Progenitor cell of endocrine pancreas (in vitro differentiated cells): Measurements from ENCODE around the gene ATP10D. TPM values are rescaled to one million over a fixed set of nuclear protein-coding genes. Genes with fewer than 3 reads are reported as not detected.
"Not testable (repeated sequence)": the region's sequence is repeated elsewhere in the genome, so short reads cannot be mapped to it uniquely, and the experiment has no call there.

Experiments used
- DNase-seq: peaks from one replicate; pipeline ENCODE4 v3.0.0; 2021; ENCODE audit warnings: low spot score; ENCODE audit not compliant: unreplicated experiment
- H3K27ac Mint-ChIP-seq: 2 replicates; pipeline ENCODE4 v1.8.0; 2021; ENCODE audit warnings: mild to moderate bottlenecking, moderate library complexity, mixed read lengths
- H3K27me3 Mint-ChIP-seq: 2 replicates; pipeline ENCODE4 v1.8.0; 2021; ENCODE audit warnings: mixed read lengths
- H3K36me3 Mint-ChIP-seq: 2 replicates; pipeline ENCODE4 v1.8.0; 2022; ENCODE audit warnings: mixed read lengths; ENCODE audit not compliant: insufficient read depth
- H3K4me1 Mint-ChIP-seq: 2 replicates; pipeline ENCODE4 v1.8.0; 2021; ENCODE audit warnings: low read depth, mixed read lengths
- H3K4me3 Mint-ChIP-seq: 2 replicates; pipeline ENCODE4 v1.8.0; 2021; ENCODE audit warnings: low read depth, mild to moderate bottlenecking, moderate library complexity, mixed read lengths
- H3K9me3 Mint-ChIP-seq: 2 replicates; pipeline ENCODE4 v1.8.0; 2021; ENCODE audit warnings: low read depth, mixed read lengths
- CTCF ChIP-seq: fragments of 200-600 bp; sonication (generic); IDR thresholded peaks from one replicate; pipeline ENCODE4 v1.5.0; 2021; ENCODE audit warnings: antibody characterized with exemption, mild to moderate bottlenecking; ENCODE audit not compliant: unreplicated experiment
- total RNA-seq: library from RNA; stranded (reverse); gene quantifications from 2 replicates; pipeline ENCODE4 v1.2.1, GENCODE V29; 2021

ATP10D gene
- total RNA-seq, 1 donor from 2014 or later: 35.2 TPM

GRCh38 chr4:47510506-47511143 lies 25.6 kb downstream of the ATP10D start:
- TF ChIP-seq CTCF: no peak
- DNase-seq: no peak
- peaks cover 7% of the 10 kb centered on the region for H3K36me3 Mint-ChIP-seq
- H3K9me3 Mint-ChIP-seq: no peaks in the 10 kb centered on the region
- H3K27ac Mint-ChIP-seq: no peak overlapping the region
- H3K4me1 Mint-ChIP-seq: peaks cover 12% of the 10 kb centered on the region
- H3K4me3 Mint-ChIP-seq: no peak overlapping the region
- H3K27me3 Mint-ChIP-seq: no peaks in the 10 kb centered on the region

DNA sequence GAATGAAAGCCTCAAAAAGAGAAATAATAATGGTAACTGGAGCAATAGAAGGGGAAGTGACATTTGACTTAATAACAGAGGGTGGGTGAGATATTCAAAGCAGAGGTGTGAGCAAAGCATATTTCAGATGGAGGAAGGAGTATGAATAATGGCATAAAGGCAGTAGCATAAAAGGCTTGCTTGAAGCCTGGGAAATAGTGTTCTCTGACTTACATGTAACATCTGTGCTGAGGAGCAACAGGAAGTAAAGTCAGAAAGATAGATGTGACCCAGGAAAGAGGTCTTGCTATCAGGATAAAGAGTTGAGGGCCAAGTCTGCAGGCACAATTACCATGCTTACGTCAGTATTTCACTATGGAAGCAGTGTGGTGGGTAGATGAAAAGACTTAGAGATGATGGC lies 28.4 kb downstream of the ATP10D start:
- Mint-ChIP-seq H3K4me3 (no peak overlapping the region), H3K9me3 (no peaks in the 10 kb centered on the region), H3K27me3 (no peaks in the 10 kb centered on the region), H3K27ac (no peak overlapping the region), H3K36me3 (peaks cover 7% of the 10 kb centered on the region), H3K4me1 (peaks cover 12% of the 10 kb centered on the region)
- no peak for DNase-seq
- no peak for TF ChIP-seq CTCF

DNA sequence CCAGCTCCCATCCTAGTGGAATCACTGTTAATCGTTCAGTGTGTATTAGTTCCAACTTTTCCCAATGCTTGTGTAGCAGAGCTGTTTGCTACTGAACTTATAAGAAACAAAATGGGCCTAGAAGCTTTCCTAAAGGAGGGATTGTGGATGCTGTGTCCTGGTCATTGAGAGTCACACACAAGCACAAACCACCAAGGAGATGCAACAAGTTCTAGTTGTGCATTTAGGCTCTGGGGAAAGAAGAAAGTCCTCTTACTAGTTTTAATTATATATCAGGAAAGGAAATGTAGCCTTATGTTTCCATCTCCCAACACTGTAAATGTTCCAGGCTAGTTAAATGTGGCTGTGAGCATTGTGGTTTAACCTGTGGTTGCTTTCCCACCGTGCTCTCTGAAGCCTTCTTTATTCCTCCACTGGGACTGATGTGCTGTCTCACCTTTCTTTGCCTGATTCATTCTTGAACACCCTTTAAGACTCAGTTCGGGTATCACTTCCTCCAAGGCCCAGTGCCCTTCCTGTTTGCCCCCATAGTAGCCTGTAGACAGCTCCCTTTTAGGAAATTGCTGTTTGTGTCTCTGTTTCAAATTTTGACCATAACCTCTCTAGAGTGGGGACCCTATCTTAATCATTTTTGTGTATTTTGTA lies 34.3 kb downstream of the ATP10D start:
- no peak for TF ChIP-seq CTCF
- H3K36me3 Mint-ChIP-seq: peaks cover 6% of the 10 kb centered on the region
- H3K4me1 Mint-ChIP-seq: no peaks in the 10 kb centered on the region
- H3K27me3 Mint-ChIP-seq: no peaks in the 10 kb centered on the region
- H3K4me3 Mint-ChIP-seq: no peak overlapping the region
- H3K27ac Mint-ChIP-seq: no peak overlapping the region
- no peaks in the 10 kb centered on the region for H3K9me3 Mint-ChIP-seq
- DNase-seq: no peak

- no peak for DNase-seq
- no peak overlapping the region for H3K4me3 Mint-ChIP-seq
- H3K27me3 Mint-ChIP-seq: no peaks in the 10 kb centered on the region
- peaks cover 39% of the 10 kb centered on the region for H3K36me3 Mint-ChIP-seq
- H3K9me3 Mint-ChIP-seq: peaks cover 14% of the 10 kb centered on the region
- H3K4me1 Mint-ChIP-seq: no peaks in the 10 kb centered on the region
- no peak for TF ChIP-seq CTCF
- no peak overlapping the region for H3K27ac Mint-ChIP-seq
These were observed 40.2 kb downstream of the ATP10D start for GRCh38 chr4:47525154-47525819.

GRCh38 chr4:47526281-47526680 lies 41.2 kb downstream of the ATP10D start:
- Mint-ChIP-seq H3K36me3 (peaks cover 44% of the 10 kb centered on the region), H3K4me3 (no peak overlapping the region), H3K4me1 (peaks cover 4% of the 10 kb centered on the region), H3K9me3 (peaks cover 14% of the 10 kb centered on the region), H3K27me3 (no peaks in the 10 kb centered on the region), H3K27ac (no peak overlapping the region)
- TF ChIP-seq CTCF: no peak
- no peak for DNase-seq

- H3K4me1 Mint-ChIP-seq, DNase-seq, H3K27me3 Mint-ChIP-seq, H3K4me3 Mint-ChIP-seq, H3K27ac Mint-ChIP-seq: not testable (repeated sequence)
- Mint-ChIP-seq H3K9me3 (peaks cover 14% of the 10 kb centered on the region), H3K36me3 (peaks cover 44% of the 10 kb centered on the region)
These were observed 43.6 kb downstream of the ATP10D start for GRCh38 chr4:47528646-47529045.
